BE2C (cell line): ENCODE data around the gene MLXIP.
A peak's percentile ranks its signal among the peaks of the same experiment; 100 is the strongest.

Experiments
- DNase-seq: peaks from one replicate; pipeline ENCODE4 v3.0.0-alpha.2; 2020
- H3K27me3 ChIP-seq: fragments of 250-450 bp; sonication (Bioruptor Pico); 2 replicates; pipeline ENCODE4 v1.5.1; 2020; ENCODE audit warnings: mild to moderate bottlenecking
- H3K36me3 ChIP-seq: fragments of 250-450 bp; sonication (Bioruptor Pico); 2 replicates; pipeline ENCODE4 v1.5.1; 2020; ENCODE audit warnings: mild to moderate bottlenecking
- H3K4me1 ChIP-seq: fragments of 250-450 bp; sonication (Bioruptor Pico); 2 replicates; pipeline ENCODE4 v1.5.1; 2020
- H3K4me3 ChIP-seq: 2 replicates; pipeline ENCODE4 v1.5.1; 2011; ENCODE audit warnings: low read depth, low read length
- H3K9me3 ChIP-seq: fragments of 250-450 bp; sonication (Bioruptor Pico); 2 replicates; pipeline ENCODE4 v1.5.1; 2020
- TF ChIP-seq, protein P1 (sequence below): IDR thresholded peaks from 2 replicates; pipeline ENCODE4 v1.5.1; 2012; ENCODE audit warnings: mild to moderate bottlenecking, low read depth, low read length

The MLXIP gene

DNA sequence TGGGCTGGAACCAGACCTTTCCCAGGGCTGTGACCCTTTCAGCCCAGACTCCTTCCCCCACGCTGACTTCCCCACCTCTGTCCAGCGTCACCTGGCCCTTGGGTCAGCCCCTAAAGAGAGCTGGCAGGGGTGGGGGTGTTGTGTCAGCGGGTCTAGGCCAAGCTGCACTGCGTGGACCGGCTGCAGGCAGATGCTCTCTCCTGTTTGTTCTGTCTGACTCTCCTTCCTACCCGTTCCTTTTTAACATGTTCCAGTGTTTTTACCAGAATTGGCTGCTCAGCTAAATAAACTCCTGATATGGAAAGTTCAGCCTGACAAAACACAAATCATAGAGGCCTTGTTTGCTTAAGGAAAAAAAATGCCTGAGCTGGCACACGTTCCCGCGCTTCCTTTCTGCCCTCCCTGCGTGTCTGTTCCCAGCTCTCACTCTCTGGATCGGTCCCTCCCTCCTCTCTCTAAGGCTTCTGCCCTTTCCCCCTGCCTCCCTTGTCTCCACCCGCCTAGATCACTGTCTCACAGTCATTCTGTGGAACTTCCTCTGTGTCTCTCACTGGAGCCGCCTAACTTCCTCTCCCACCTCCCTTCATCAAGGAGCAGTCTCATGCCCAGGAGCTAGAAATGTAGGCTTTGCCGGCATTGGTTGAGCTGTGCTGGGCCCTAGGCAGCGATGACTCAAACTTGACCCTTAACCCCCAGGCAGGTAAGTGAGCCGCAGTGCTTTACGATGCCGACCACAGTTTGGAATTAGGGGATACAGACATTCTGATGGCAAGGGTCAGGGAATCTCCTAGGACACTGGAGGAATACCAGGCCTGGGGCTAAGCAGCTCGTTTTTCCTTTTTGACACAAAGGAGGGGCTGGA lies 15.5 kb upstream of the MLXIP start:
- Histone ChIP-seq H3K4me3 (no peak overlapping the region), H3K27me3 (no peaks in the 10 kb centered on the region), H3K9me3 (no peaks in the 10 kb centered on the region), H3K4me1 (peaks cover 21% of the 10 kb centered on the region), H3K36me3 (peaks cover 23% of the 10 kb centered on the region)
- peak; percentile 43 for DNase-seq
- TF ChIP-seq, protein P1, sequence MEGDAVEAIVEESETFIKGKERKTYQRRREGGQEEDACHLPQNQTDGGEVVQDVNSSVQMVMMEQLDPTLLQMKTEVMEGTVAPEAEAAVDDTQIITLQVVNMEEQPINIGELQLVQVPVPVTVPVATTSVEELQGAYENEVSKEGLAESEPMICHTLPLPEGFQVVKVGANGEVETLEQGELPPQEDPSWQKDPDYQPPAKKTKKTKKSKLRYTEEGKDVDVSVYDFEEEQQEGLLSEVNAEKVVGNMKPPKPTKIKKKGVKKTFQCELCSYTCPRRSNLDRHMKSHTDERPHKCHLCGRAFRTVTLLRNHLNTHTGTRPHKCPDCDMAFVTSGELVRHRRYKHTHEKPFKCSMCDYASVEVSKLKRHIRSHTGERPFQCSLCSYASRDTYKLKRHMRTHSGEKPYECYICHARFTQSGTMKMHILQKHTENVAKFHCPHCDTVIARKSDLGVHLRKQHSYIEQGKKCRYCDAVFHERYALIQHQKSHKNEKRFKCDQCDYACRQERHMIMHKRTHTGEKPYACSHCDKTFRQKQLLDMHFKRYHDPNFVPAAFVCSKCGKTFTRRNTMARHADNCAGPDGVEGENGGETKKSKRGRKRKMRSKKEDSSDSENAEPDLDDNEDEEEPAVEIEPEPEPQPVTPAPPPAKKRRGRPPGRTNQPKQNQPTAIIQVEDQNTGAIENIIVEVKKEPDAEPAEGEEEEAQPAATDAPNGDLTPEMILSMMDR = no peak

DNA sequence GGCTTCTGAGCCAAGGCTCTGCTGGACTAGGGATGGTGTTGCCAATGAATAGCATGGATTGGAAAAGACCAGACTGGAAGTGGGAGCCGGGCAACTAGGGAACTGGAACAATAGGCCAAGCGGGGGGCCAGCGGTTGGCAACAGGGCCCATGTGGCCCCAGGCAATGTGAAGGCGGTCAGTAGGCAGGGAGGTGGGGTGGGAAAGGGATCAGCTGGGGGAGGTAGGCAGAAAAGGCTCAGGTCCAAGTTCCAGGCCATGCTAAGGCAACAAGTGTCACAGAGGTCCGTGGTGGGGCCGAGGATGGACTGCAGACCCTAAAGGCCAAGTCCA lies 14.9 kb upstream of the MLXIP start:
- H3K36me3 ChIP-seq = peaks cover 17% of the 10 kb centered on the region
- no peak overlapping the region for H3K4me3 ChIP-seq
- no peaks in the 10 kb centered on the region for H3K9me3 ChIP-seq
- peak; percentile 38 for DNase-seq
- peaks cover 21% of the 10 kb centered on the region for H3K4me1 ChIP-seq
- H3K27me3 ChIP-seq = no peaks in the 10 kb centered on the region
- TF ChIP-seq, protein P1 = no peak

DNA sequence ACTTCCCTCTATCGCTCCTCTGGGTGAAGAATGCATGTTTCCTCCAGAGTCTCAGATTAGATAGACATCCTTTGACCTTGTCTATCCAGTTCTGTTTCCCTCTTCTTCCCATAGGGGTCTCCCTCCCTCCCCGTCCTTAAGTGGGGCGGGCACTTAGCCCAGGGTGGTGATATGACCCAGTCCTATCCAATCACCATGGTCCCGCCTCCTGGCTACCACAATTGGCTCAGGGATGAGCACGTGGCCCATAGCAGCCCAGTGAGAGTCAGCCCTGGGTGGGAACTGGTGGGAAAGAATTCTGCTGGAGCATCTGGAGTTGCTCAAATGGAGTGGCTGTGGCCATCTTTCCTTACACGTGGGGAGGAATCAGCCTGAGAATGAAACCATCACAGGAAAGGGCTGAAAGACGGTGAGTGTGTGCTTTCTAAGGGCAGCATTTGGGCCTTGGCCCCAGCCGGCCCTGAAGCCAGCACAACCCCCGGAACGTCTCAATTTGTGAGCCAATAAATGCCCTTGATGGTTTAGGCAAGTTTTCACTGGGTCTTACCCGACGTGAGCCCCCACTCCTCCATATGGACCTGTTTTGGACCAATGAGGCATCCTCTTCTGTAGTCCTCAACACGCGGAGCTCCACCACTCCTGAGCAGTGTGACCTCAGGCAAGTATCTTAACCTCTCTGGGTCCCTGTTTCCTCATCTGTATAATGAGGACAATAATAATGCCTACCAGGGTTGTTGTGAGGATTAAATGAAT lies 14.4 kb upstream of the MLXIP start:
- peaks cover 12% of the 10 kb centered on the region for H3K36me3 ChIP-seq
- no peaks in the 10 kb centered on the region for H3K9me3 ChIP-seq
- peaks cover 21% of the 10 kb centered on the region for H3K4me1 ChIP-seq
- H3K4me3 ChIP-seq = no peak overlapping the region; the same call in 1 of the 2 replicates
- TF ChIP-seq, protein P1 = peak; percentile 85
- no peaks in the 10 kb centered on the region for H3K27me3 ChIP-seq
- DNase-seq = peak; percentile 98

DNA sequence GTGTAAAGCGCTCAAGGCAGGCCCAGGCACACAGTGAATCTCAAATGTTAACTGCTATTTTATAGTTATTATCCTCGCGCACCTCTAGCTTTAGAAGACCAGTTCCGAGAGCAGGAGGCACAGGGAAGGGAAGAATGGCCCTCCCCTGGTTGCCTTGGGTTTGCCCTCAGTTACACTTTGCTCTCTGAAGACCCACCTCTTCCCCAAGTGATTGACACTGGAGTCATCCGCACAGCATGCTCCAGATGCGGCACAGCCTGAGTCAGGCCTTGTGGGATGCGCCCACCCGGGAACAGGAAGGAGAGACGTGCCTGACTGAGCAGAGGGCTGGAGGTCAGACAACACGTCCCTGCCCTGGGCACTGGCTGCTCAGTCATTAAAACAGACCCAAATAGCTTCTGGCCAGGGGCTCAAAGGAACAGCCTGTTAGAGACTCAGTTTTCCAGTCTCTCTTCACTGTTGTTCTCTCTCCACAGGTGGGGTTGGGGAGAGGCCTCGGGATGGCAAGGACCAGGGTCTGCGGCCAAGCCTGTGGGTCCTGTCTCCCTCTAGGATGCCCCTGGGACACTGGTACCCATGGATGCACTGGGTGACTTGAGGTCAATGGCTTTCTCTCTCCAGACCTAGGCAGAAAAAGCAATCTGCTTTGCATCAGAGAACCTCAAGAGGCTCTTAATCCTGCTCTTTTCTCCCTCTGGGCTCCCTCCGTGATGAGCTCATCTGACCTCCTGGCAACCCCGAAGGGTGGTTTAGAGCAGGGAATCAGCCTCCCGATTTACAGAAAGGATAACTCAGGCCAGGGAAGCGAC lies 13.6 kb upstream of the MLXIP start:
- peaks cover 21% of the 10 kb centered on the region for H3K4me1 ChIP-seq
- H3K36me3 ChIP-seq = peaks cover 4% of the 10 kb centered on the region
- DNase-seq = peak; percentile 85
- no peaks in the 10 kb centered on the region for H3K9me3 ChIP-seq
- TF ChIP-seq, protein P1 = no peak
- H3K27me3 ChIP-seq = no peaks in the 10 kb centered on the region
- peak overlapping the region; percentile 34 for H3K4me3 ChIP-seq

DNA sequence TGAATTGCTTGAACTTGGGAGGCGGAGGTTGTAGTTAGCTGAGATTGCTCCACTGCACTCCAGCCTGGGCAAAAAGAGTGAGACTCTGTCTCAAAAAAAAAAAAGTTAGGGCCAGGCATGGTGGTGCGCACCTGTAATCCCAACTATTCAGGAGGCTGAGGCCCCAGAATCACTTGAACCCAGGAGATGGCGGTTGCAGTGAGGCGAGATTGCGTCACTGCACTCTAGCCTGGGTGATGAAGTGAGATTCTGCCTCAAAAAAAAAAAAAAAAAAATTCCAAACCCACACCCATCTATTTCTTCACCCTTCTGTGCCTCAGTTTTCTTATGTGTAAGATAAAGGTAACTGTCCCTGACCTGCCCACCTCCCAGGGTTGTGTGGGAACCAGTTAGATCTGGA lies 11.0 kb upstream of the MLXIP start:
- TF ChIP-seq, protein P1 = no peak
- Histone ChIP-seq H3K27me3 (no peaks in the 10 kb centered on the region), H3K9me3 (no peaks in the 10 kb centered on the region), H3K4me3 (no peak overlapping the region), H3K4me1 (peaks cover 27% of the 10 kb centered on the region), H3K36me3 (no peaks in the 10 kb centered on the region; the same call in 1 of the 2 replicates)
- no peak for DNase-seq
